HG03139 (cell line): Measurements from ENCODE around the gene ANGPT4.
"Not testable (repeated sequence)": the region's sequence is repeated elsewhere in the genome, so short reads cannot be mapped to it uniquely, and the experiment has no call there.

Experiments
- ATAC-seq: cut with Tn5 transposase; IDR thresholded peaks from one replicate; pipeline ENCODE4 v1.9.1; 2021; ENCODE audit not compliant: unreplicated experiment

The ANGPT4 gene

DNA sequence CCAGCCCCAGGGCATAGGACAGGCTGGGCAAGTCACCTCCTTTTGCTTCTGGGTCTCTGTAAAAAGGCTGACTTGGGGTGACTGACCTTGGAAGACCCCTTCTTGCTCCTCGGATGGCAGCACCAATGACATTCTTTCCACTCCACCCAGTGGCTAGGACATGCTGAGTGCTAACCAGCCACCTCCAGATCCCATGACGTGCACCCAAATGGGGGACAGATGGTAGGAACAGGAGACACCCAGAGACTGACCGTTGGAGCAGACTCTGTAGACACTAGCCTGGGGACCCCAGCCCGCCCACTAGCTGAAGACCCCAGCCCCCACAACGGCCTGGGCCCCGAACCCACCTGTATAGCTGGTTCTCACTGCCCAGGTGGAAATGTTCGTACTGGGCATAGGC lies 38.3 kb downstream of the ANGPT4 start:
- no peak for ATAC-seq

DNA sequence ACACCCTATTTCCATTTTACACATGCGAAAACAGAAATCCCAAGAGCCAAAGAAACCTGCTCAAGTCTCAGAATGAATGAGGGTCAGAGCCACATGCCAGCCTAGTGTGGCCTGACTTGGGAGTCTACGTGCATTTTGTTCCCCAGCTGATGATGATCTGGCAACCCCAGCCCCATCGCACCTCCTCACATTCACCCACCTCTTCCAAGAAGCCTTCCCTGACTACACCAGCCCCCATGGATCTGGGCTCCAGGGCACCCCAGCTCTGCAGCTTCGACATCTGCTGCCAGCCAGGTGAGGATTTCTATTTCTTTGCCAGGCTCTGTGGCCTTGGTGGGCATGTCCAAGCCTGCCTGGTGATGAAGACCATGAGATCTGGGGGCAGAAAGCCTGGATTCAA lies 41.0 kb downstream of the ANGPT4 start:
- ATAC-seq: no peak

DNA sequence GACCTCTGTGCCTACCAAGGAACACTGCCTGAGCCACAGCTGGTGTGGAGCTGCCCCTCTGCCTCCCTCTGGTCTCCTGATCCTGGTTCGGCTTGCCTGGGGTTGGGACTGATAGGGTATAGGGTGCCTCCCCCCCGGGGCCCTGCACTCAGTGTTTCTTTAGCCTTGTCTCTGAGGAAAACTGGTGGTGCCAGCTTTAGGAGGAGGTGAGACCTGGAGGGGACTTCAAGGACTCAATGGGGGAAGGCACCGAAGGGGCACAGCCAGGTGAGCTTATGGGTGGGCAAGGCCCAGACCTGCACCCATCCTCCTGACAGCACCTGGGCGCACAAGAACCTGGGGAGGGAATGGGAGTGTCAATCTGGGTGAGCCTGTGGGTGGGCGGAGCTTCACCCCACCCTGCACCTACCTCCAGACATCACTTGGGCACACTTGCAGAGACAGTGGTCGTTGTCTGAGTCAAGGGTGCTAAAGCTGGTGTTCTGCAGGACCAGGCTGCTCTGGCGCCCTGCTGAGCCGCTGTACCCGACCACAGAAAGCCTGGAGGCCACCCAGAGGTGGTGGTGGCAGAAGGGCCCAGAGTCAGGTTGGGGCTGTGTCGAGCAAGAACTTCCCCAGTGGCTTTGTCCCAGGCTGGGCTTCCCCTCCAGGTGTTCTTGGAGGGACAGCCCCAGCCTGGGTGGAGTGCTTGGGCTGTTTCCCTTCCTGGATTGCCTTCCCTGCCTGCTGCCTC lies 42.1 kb downstream of the ANGPT4 start:
- ATAC-seq: no peak

DNA sequence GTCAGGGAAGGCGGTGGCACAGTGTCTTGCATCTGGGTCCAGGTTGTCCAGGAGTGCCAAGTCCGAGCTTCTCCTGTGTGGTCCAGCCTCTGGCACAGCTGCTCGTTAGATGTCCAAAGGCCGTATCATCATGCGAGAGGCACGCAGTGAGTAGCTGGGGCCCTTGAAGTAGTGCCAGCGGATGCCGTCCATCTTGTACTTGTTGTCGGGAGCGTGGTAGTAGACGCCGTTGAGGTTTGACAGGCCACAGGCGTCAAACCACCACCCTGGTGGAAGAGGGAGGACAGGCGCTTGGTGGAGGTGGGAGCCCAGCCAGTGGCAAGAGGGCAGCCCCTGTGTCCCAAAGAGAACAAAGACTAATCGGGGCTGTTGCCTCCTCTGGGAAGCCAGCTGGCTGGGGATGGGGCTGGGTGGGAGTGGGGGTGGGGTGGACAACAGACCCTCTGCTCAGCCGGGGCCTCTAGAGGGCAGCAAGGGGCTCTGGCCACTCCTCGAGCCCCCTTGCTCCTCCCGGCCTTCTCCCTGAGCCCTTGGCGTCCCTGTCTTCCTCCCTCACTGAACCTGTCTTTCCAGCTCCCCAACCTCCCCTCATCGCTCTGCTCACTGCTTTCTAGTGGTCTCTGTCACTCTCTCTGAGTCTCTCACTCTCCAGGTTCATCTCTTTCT lies 43.1 kb downstream of the ANGPT4 start:
- no peak for ATAC-seq

DNA sequence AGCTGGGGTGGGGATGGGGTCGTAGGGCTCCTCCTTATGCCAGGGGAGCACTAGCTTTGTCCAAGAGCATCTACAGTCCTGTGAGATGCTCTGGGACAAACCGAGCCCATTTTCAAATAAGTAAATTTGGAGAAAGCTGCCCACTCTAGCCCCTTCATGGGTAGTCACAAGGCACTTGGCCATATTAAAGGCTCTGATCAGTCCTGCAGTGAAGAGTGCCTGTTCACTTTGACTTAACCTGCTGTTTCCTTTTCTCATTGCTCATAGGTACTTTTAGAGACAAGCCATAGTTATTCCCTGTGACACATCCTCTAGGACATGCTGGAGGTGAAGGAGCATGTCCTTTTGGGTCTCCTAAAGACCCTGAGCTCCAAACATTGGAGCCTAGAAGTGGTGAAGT lies 44.2 kb downstream of the ANGPT4 start:
- no peak for ATAC-seq

DNA sequence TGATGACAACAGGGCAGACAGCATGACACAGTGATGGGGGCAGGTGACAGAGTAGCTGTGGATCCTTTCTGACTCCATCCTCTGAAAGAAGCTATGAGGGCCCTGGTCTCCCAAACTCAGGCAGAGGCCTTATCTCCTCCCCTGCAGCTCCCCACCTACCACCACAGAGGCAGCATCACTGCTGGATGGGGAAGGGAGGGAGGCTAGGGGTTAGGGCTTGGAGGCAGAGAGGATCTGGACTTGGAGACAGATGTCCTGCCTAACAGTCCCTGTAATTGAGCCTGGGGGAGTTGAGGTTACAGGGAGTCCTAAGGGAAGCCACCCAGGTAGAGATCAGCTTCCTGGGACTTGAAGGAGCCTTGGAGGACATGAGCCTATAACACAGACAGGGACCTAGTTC lies 44.7 kb downstream of the ANGPT4 start:
- no peak for ATAC-seq

DNA sequence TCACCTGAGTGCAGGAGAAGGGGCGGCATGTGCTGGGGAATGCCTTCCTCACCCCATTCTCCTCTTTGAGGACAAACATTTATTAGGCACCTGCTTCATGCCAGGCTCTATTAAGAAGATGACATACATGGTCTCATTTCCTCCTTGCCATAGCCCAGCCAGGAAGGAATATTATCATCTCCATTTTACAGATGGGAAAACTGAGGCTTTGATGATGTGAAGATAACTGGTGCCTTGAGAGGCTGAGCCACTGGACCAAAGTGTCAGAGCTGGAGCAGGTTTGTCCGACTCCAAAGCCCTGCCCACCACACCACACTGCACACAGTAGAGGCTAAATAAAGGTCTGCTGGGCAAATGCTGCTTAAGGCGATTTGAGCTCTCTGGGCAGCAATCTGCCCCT lies 45.4 kb downstream of the ANGPT4 start:
- ATAC-seq: no peak

DNA sequence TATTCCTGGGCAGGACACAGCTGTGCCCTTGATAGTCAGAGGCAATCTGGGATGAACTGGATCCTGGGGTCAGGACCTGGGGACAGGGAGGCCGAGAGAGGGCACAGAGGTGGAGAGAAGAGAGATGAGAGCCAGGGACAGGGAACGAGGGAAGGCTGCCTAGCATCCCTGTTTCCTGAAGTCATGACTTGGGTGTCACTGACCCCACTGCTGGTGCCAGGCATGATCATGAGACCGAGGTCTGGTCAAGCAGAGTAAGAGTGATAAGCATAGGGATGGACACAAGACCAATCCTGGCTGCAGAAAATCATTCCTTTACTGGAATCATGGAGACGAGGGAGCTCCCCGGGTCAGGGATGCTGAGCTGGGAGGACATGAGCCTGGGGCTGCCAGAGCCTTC lies 46.5 kb downstream of the ANGPT4 start:
- no peak for ATAC-seq

DNA sequence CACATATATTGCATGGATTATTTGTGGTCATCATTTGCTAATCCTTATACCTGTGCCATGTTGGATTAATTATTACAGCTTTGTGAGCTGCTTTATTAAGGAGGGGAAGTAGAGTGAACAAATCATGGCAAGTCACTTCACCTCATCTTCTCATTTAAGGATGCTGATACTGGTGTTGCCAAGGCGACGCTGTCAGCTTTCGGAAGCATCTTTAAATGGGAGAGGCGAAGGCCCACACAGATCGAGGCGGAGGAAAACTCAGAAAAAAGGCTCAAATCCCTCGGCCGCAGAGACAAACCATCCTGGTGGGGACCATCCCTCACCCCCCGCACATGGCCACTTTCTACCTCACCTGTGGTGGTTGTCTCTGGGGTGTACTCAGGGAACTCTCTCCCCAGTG lies 47.9 kb downstream of the ANGPT4 start:
- ATAC-seq: no peak

DNA sequence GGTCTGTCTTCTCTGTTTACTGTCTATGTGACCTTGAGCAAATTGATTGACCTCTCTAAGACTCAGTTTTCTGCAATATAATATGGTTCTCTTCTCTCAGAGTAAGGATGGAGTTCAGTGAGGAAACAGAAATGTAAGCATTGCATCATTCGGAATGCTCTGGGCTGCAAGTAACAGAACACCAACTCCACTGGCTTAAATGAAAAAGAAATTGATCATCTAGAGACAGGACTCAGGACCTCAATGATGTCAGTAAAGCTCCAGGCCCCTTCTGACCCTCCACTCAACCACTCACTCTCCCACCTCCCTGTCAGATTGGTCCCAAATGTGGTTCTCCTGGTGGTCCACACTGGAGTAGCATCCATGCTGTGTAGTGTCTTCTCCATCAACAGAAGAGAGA lies 50.7 kb downstream of the ANGPT4 start:
- ATAC-seq: no peak

DNA sequence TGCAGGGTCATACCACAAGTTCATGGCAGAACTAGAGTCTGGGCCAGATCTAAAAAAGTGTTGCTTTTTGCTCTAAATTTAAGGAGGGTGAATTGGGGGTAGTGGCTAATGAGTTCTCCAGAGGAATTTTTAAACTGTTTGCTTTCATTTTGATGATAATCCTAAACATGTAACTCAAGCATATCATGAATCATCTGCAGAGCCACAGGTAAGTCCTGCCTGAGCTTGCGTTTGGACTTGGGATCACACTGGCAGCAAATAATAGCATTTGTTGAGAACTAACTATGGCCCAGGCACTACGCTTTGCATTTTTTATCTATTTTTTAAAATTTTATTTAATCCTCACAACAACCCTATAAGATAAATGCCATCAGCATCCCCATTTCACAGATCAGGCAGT lies 55.2 kb downstream of the ANGPT4 start:
- ATAC-seq: no peak

DNA sequence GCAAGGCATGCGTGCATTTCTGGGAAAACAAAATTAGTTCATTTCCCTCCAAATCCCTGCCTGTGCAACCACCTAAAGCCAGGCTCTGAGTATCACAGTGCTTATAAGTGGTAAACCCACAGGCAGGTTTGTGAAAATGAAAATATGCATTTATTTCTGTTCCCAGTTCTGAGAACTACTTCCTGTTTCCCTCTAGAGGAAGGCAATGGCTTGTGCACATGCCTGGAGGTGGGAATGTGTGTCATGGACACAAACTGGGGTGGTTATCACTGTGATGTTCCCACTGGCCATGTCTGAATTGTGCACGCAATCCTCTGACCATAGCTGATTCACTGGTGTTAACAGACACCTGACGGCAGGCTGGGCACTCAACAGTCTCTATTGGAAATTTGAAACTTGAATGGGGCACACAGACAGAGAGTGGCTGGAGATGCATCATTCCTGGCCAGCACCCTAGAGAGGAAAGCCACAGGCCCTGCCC lies 56.3 kb downstream of the ANGPT4 start:
- ATAC-seq: no peak

DNA sequence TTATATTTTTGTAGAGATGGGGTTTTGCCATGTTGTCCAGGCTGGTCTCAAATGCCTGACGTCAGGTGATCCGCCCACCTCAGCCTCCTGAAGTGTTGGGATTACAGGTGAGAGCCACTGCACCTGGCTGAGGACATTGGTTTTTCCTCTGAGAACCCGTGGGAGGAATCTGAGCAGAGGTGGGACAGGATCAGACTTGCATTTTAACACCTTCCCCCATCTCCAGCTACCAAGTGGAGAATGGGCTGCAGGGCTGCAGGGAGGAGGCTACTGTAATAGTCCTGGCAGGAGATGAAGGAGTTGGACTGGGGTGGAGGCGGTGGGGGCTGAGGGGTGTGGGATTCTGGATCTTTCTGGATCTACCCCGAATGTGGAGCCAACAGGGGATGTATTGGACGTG lies 58.1 kb downstream of the ANGPT4 start:
- ATAC-seq: no peak

DNA sequence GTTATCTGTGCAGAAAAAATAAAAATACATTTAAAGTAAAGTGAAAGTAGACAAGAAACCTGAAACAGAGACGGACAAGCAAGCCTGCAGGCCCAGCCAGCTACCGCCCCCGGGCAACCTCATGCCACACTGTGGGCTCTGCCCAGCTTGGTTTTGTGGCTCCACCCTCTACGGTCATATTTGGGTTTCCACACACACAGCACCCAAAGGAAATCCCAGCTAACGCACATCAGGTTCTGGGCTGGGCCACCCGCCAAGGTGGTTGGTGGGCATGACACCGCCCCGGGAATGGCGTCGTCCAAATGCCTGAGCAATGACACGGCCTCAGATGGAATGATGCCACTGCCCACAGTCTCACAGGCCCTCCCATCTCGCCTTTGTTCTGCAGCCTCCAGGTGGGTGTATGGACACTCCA lies 59.8 kb downstream of the ANGPT4 start:
- no peak for ATAC-seq

DNA sequence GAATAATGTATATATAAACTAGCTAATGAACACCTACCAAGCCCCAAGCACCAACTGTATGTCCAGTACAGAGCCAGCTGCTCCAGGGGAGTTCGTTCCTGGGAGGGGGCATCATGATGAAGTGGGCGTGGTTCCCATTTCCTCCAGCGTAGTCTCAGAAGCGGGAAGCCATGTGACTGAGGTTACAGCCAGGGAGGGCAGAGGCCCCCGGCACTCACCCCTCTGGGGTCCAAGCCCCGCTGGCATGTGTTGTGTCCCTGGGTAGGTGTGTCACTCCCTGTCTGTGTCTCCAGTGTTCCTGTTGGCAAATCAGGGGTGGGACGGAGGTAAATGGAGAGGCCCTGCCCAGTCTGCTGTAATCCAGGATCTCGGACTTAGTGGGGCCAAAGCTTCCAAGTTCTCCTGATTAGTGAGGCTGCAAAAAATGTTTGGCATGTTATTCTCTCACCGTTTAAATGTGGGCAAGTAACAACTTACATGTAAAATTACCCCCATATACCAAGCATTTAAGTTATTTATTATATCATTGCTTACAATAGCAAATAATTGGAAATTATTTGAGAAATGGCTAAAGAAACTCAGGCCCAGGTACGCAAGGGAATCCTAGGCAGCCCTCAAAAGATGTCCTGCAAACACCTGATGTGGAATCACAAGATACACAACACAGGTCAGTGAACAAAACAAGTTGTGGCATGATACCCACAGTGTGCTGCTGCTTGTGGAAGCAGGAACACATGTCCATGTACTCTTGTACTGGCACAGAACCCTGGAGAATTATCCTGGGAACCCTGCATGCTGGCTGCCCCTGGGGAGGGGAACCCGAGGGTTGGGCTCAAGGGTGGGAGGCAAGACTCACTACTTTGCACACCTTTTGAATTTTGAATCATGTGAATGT lies 60.4 kb downstream of the ANGPT4 start:
- ATAC-seq: no peak

DNA sequence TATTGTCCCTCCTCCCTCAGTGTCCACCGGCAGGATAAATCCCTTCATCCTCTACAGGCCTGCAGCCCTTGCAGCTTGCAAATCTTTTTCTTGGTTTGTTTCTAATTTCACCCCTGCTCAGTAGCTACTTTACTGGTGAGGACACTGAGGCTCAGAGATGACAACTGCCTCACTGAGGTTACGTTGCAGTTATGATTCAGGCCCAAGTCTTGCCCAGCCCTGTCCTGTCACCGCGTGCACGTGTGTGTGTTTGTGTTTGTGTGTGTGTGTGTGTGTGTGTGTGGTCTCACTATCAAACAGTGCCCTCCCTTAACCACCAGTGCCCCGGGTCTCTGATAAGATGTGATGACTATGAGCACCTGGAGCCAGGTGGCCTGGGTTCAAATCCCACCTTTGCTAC lies 61.5 kb downstream of the ANGPT4 start:
- no peak for ATAC-seq

DNA sequence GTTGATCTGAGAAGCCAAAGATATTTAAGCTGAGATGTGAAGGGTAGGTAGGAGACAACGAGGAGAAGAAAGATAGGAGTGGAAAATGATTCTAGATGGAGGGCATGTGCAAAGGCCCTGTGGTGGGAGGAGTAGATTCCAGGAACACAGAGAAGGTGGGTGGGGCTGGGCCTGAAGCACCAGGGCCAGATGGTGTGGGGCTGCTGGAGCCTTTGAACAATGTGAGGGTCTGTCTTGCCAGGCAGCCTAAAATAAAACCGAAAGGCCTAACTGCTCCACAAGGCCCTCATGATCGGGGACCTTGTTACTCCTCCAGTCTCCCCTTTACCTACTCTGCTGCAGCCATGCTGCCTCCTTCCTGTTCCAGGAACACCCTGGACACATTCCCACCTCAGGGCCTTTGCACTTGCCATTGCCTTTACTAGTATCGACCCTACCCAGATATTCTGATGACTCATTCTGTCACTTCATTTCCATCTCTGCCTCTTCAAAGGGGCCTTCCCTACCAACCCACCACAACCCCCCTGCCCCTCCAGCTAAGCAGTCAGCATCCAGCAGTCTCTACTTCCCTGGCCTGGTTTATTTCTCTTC lies 62.6 kb downstream of the ANGPT4 start:
- no peak for ATAC-seq

DNA sequence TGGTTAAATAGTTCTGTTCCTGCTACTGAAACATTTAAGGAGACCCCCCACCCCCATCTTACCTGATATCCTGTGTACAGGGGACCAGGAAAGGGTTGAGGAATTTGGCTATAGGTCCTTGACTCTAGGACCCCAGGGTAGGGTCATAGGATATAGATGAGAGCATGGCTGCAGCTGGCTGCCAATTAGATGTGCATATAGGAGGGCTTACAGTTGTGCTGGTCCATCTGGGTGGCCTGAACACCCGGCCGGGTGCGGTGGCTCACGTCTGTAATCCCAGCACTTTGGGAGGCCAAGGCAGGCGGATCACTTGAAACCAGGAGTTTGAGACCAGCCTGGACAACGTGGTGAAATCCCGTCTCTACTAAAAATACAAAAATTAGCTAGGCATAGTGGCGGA lies 67.4 kb downstream of the ANGPT4 start:
- not testable (repeated sequence) for ATAC-seq

DNA sequence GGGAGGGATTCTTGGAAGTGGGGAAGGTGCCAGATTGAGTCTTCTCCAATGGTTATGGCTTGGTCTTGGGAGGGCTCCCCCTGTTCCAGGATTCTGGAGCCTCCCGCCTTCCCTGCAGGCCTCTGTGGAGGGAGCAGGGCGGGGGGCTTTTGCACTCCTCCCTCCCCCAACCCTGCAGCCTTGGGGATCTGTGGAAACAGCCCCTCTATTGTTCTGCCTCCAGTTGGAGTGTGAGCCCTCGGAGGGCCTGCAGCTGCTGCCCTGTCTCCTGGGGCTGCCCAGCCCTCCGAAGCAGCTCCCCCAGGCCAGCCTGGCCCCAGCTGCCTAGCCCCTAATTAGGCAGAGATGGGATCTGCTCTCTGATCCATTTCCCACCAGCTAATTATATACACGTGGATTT lies 67.9 kb downstream of the ANGPT4 start:
- ATAC-seq: no peak

DNA sequence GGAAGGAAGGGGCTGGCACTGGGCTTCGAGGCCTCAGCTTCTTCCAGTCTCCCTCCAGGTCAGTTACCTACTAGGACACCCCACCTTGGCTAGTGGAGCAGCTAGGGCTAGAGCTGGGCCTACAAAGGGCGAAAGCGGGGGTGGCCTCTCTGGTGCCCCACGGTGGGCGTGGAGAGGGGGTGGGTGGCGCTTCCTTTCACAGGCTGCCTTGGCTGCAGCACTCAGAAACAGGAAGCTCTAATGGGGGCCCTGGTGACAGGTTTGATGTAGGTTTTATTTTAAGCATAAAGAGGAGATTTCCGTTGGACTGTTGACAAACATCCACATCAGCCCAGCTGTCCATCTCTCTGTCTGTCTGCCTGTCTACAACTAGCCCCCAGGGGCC lies 69.2 kb downstream of the ANGPT4 start:
- ATAC-seq: no peak
